ENCODE data around the gene SPG11.
"Not testable (repeated sequence)": the region's sequence is repeated elsewhere in the genome, so short reads cannot be mapped to it uniquely, and the experiment has no call there.

The SPG11 gene

GRCh38 chr15:44682211-44682610 lies 18.7 kb upstream of the SPG11 start:
- DNase-seq (ENCODE audit: low spot score) = no peak

- DNase-seq (ENCODE audit: low spot score) = no peak
Observed at GRCh38 chr15:44676676-44677075, 13.2 kb upstream of the SPG11 start.

- no peak for DNase-seq (ENCODE audit: low spot score)
Observed at GRCh38 chr15:44675911-44676310, 12.4 kb upstream of the SPG11 start.

GRCh38 chr15:44673639-44674038 lies 10.2 kb upstream of the SPG11 start:
- DNase-seq (ENCODE audit: low spot score) = no peak

- no peak for DNase-seq (ENCODE audit: low spot score)
Observed at GRCh38 chr15:44670087-44670950, 6.9 kb upstream of the SPG11 start.

GRCh38 chr15:44668921-44669320 lies 5.5 kb upstream of the SPG11 start:
- DNase-seq (ENCODE audit: low spot score) = no peak

GRCh38 chr15:44667039-44667360 lies 3.5 kb upstream of the SPG11 start:
- no peak for DNase-seq (ENCODE audit: low spot score)

GRCh38 chr15:44666210-44667038 lies 3.0 kb upstream of the SPG11 start:
- DNase-seq (ENCODE audit: low spot score) = no peak

GRCh38 chr15:44662478-44663409 lies 718 bp downstream of the SPG11 start:
- peak; percentile 60 for DNase-seq (ENCODE audit: low spot score)

- DNase-seq (ENCODE audit: low spot score) = no peak
Observed at GRCh38 chr15:44661576-44661975, 1.9 kb downstream of the SPG11 start.

GRCh38 chr15:44659056-44659455 lies 4.4 kb downstream of the SPG11 start:
- no peak for DNase-seq (ENCODE audit: low spot score)

- no peak for DNase-seq (ENCODE audit: low spot score)
Observed at GRCh38 chr15:44657378-44657777, 6.1 kb downstream of the SPG11 start.

- no peak for DNase-seq (ENCODE audit: low spot score)
Observed at GRCh38 chr15:44656913-44657312, 6.5 kb downstream of the SPG11 start.

- DNase-seq (ENCODE audit: low spot score) = no peak
Observed at GRCh38 chr15:44656298-44656697, 7.2 kb downstream of the SPG11 start.

GRCh38 chr15:44654858-44655257 lies 8.6 kb downstream of the SPG11 start:
- no peak for DNase-seq (ENCODE audit: low spot score)

- no peak for DNase-seq (ENCODE audit: low spot score)
Observed at GRCh38 chr15:44647637-44648036, 15.8 kb downstream of the SPG11 start.

- no peak for DNase-seq (ENCODE audit: low spot score)
Observed at GRCh38 chr15:44647036-44647435, 16.4 kb downstream of the SPG11 start.

GRCh38 chr15:44646460-44646859 lies 17.0 kb downstream of the SPG11 start:
- DNase-seq (ENCODE audit: low spot score) = no peak

GRCh38 chr15:44641651-44642050 lies 21.8 kb downstream of the SPG11 start:
- DNase-seq (ENCODE audit: low spot score) = no peak

- DNase-seq (ENCODE audit: low spot score) = no peak
Observed at GRCh38 chr15:44636976-44637375, 26.5 kb downstream of the SPG11 start.

- DNase-seq (ENCODE audit: low spot score) = no peak
Observed at GRCh38 chr15:44633603-44634002, 29.9 kb downstream of the SPG11 start.

- not testable (repeated sequence) for DNase-seq (ENCODE audit: low spot score)
Observed at GRCh38 chr15:44625286-44625685, 38.2 kb downstream of the SPG11 start.
